IMR-90 (cell line): ENCODE results near the gene FBRS. TPM values are rescaled to one million over a fixed set of nuclear protein-coding genes. Genes with fewer than 3 reads are reported as not detected.
"Not testable (repeated sequence)": the region's sequence is repeated elsewhere in the genome, so short reads cannot be mapped to it uniquely, and the experiment has no call there.

ENCODE experiments used
- ATAC-seq: fragments of 200-7000 bp; cut with Tn5 transposase; 2 replicates; pipeline ENCODE4 v1.9.1; 2020; ENCODE audit warnings: low read depth, mild to moderate bottlenecking, moderate library complexity
- BruUV-seq: library from RNA; stranded (reverse); fragments of 400-500 nt; replicated peaks from 2 replicates; lab custom pipeline; 2021; lab: Mats Ljungman, UMichigan
- CTCF ChIA-PET: fragments of 300-600 bp; formaldehyde crosslinking; extraction: SDS; loops from one replicate; lab custom pipeline; 2021; ENCODE audit warnings: antibody characterized with exemption; lab: Yijun Ruan, JAX
- POLR2A ChIA-PET: fragments of 300-600 bp; sonication (Branson Sonifier 250); formaldehyde crosslinking; loops from one replicate; lab custom pipeline; 2022; ENCODE audit warnings: antibody characterized with exemption; ENCODE audit not compliant: unreplicated experiment; lab: Charles Lee
- DNase-seq: peaks from one replicate; pipeline ENCODE4 v3.0.0; 2013
- H2AFZ ChIP-seq: replicated peaks from 2 replicates; pipeline ENCODE3; 2013; ENCODE audit warnings: low read length, mild to moderate bottlenecking; ENCODE audit not compliant: poor library complexity
- H2AK5ac ChIP-seq: 2 replicates; pipeline ENCODE4 v1.6.1; 2013; ENCODE audit warnings: low read depth, low read length, inconsistent platforms
- H2AK9ac ChIP-seq: replicated peaks from 2 replicates; pipeline ENCODE3; 2013; ENCODE audit warnings: mild to moderate bottlenecking, low read depth, low read length, moderate library complexity; ENCODE audit not compliant: poor library complexity
- H2BK120ac ChIP-seq: 2 replicates; pipeline ENCODE4 v1.6.1; 2013; ENCODE audit warnings: low read depth, low read length, inconsistent platforms
- H2BK15ac ChIP-seq: 3 replicates; pipeline ENCODE4 v1.6.1; 2013; ENCODE audit warnings: low read depth, low read length, inconsistent platforms
- H2BK20ac ChIP-seq: 2 replicates; pipeline ENCODE4 v1.6.1; 2013; ENCODE audit warnings: low read depth, mild to moderate bottlenecking, inconsistent platforms, low read length, moderate library complexity
- H2BK5ac ChIP-seq: 2 replicates; pipeline ENCODE4 v1.6.1; 2013; ENCODE audit warnings: mild to moderate bottlenecking, low read depth, low read length, inconsistent platforms; ENCODE audit not compliant: poor library complexity, severe bottlenecking
- H3K14ac ChIP-seq: replicated peaks from 2 replicates; pipeline ENCODE4 v1.6.1; 2013; ENCODE audit warnings: low read depth, low read length, inconsistent platforms
- H3K18ac ChIP-seq: 2 replicates; pipeline ENCODE4 v1.6.1; 2013; ENCODE audit warnings: low read depth, low read length, control low read depth
- H3K23ac ChIP-seq: 2 replicates; pipeline ENCODE4 v1.6.1; 2013; ENCODE audit warnings: low read depth, low read length, inconsistent platforms
- H3K27ac ChIP-seq: 2 replicates; pipeline ENCODE4 v1.5.1; 2013; ENCODE audit warnings: mild to moderate bottlenecking, control low read depth, low read length; ENCODE audit not compliant: insufficient read depth
- H3K27me3 ChIP-seq: 2 replicates; pipeline ENCODE4 v1.6.1; 2013; ENCODE audit warnings: low read length; ENCODE audit not compliant: control insufficient read depth, insufficient read depth
- H3K36me3 ChIP-seq: 2 replicates; pipeline ENCODE4 v1.6.1; 2013; ENCODE audit warnings: low read length, mixed read lengths; ENCODE audit not compliant: control insufficient read depth, insufficient read depth
- H3K4ac ChIP-seq: 2 replicates; pipeline ENCODE4 v1.6.1; 2013; ENCODE audit warnings: low read depth, low read length, inconsistent platforms
- H3K4me1 ChIP-seq: 2 replicates; pipeline ENCODE4 v1.6.1; 2013; ENCODE audit warnings: low read length, mixed read lengths; ENCODE audit not compliant: control insufficient read depth, insufficient read depth
- H3K4me2 ChIP-seq: 2 replicates; pipeline ENCODE4 v1.6.1; 2013; ENCODE audit warnings: low read depth, mild to moderate bottlenecking, control low read depth, low read length, moderate library complexity
- H3K4me3 ChIP-seq: 2 replicates; pipeline ENCODE4 v1.5.1; 2013; ENCODE audit warnings: low read depth, mild to moderate bottlenecking, control low read depth, low read length, moderate library complexity; ENCODE audit not compliant: insufficient read depth
- H3K56ac ChIP-seq: 2 replicates; pipeline ENCODE4 v1.6.1; 2013; ENCODE audit warnings: low read length, inconsistent platforms; ENCODE audit not compliant: insufficient read depth; ENCODE audit errors: extremely low read depth
- H3K79me1 ChIP-seq, 2 experiments: 2 replicates each; pipeline ENCODE4 v1.6.1; 2013; ENCODE audit warnings: low read length in 2 of 2, inconsistent platforms in 1 of 2, low read depth in 1 of 2
- H3K9ac ChIP-seq: 2 replicates; pipeline ENCODE4 v1.6.1; 2013; ENCODE audit warnings: low read depth, low read length, control low read depth
- H3K9me1 ChIP-seq: 2 replicates; pipeline ENCODE4 v1.6.1; 2013; ENCODE audit warnings: low read length, inconsistent platforms; ENCODE audit not compliant: insufficient read depth
- H3K9me3 ChIP-seq: 2 replicates; pipeline ENCODE4 v1.6.1; 2013; ENCODE audit warnings: low read length; ENCODE audit not compliant: control insufficient read depth, insufficient read depth
- H4K20me1 ChIP-seq: 2 replicates; pipeline ENCODE4 v1.6.1; 2013; ENCODE audit warnings: low read length, inconsistent platforms; ENCODE audit not compliant: insufficient read depth
- H4K5ac ChIP-seq: 2 replicates; pipeline ENCODE4 v1.6.1; 2013; ENCODE audit warnings: mild to moderate bottlenecking, low read depth, low read length, control low read depth
- H4K8ac ChIP-seq, 2 experiments: 2 replicates each; pipeline ENCODE4 v1.6.1; 2013; ENCODE audit warnings: low read depth in 2 of 2, low read length in 2 of 2, control low read depth in 1 of 2, inconsistent platforms in 1 of 2
- H4K91ac ChIP-seq: 2 replicates; pipeline ENCODE4 v1.6.1; 2013; ENCODE audit warnings: low read depth, low read length, inconsistent platforms; ENCODE audit not compliant: insufficient read depth
- BHLHE40 ChIP-seq: fragments of 150-350 bp; IDR thresholded peaks from 2 replicates; pipeline ENCODE4 v1.6.1; 2016; ENCODE audit warnings: mild to moderate bottlenecking, low read depth, low read length
- CTCF ChIP-seq: conservative IDR thresholded peaks from 2 replicates; pipeline ENCODE4 v1.5.1; 2012; ENCODE audit warnings: mild to moderate bottlenecking, low read depth, low read length, improper control_type of control experiment
- MAFK ChIP-seq: IDR thresholded peaks from 2 replicates; pipeline ENCODE4 v1.6.1; 2012; ENCODE audit warnings: low read depth, low read length, improper control_type of control experiment
- MXI1 ChIP-seq: IDR thresholded peaks from 2 replicates; pipeline ENCODE4 v1.6.1; 2012; ENCODE audit warnings: low read depth, mild to moderate bottlenecking, low read length, moderate library complexity, borderline replicate concordance
- NFE2L2 ChIP-seq: fragments of 150-350 bp; IDR thresholded peaks from 2 replicates; pipeline ENCODE4 v1.6.1; 2016; ENCODE audit warnings: low read depth, mild to moderate bottlenecking, low read length
- SMC3 ChIP-seq: fragments of 150-350 bp; IDR thresholded peaks from 2 replicates; pipeline ENCODE4 v1.6.1; 2016; ENCODE audit warnings: low read depth, mild to moderate bottlenecking, antibody characterized with exemption, low read length, moderate library complexity
- USF2 ChIP-seq: fragments of 150-350 bp; IDR thresholded peaks from 2 replicates; pipeline ENCODE4 v1.6.1; 2017; ENCODE audit warnings: mild to moderate bottlenecking, antibody characterized with exemption, low read length, low read depth
- WGBS, 2 experiments: methylation state at CpG; one replicate each; pipeline versions ENCODE4 v1.1.5 to v1.1.7; 2013; ENCODE audit warnings: missing lambda C conversion rate in 2 of 2; ENCODE audit not compliant: insufficient read length in 1 of 2; ENCODE audit errors: extremely low coverage in 2 of 2; 5-methylcytosine and 5-hydroxymethylcytosine counted together
- dilution Hi-C: fragments of 300-500 bp; cut with HindIII; formaldehyde crosslinking; loops from one replicate; pipeline ENCODE4 v1.14.3; 2018; ENCODE audit warnings: low sequenced_read_pairs; ENCODE audit not compliant: unreplicated experiment
- in situ Hi-C: fragments of 300-500 bp; cut with MboI; formaldehyde crosslinking; loops from 3 replicates; pipeline ENCODE4 v1.14.3; 2019; ENCODE audit warnings: low sequenced_read_pairs, inconsistent platforms, mixed read lengths
- intact Hi-C: fragments of 100-400 bp; cut with micrococcal nuclease; formaldehyde crosslinking; loops from 2 replicates; pipeline ENCODE4 v1.10.0; 2022
- polyA plus RNA-seq, 3 experiments: library from polyadenylated mRNA; depleted of rRNA; stranded (reverse); fragments of >200 nt; gene quantifications; 2 replicates each; pipeline ENCODE4 v1.2.3, GENCODE V29; 2012; ENCODE audit warnings: low replicate concordance in 1 of 3
- total RNA-seq: library from RNA; depleted of rRNA; stranded (reverse); fragments of >200 nt; gene quantifications from 2 replicates; pipeline ENCODE4 v1.2.3, GENCODE V29; 2012

Gene FBRS
- total and polyA plus RNA-seq, 2 of the 4 experiments (the other 2 are of a cell fraction), result 2.0 to 22.4 TPM

- Histone ChIP-seq H4K91ac (no peak overlapping the region), H3K23ac (no peak overlapping the region), H3K4me1 (peaks cover 8% of the 10 kb centered on the region), H4K8ac (no peak overlapping the region), H3K56ac (no peak overlapping the region), H3K27ac (no peak overlapping the region), H3K4me2 (no peak overlapping the region), H3K79me1 (peaks cover 17 to 49% of the 10 kb centered on the region in 2 experiments), H2BK5ac (no peak overlapping the region), H2BK15ac (no peak overlapping the region), H3K9ac (no peak overlapping the region), H2BK20ac (no peak overlapping the region), H3K4me3 (no peak overlapping the region), H3K9me3 (no peaks in the 10 kb centered on the region), H3K14ac (no peak overlapping the region), H3K18ac (no peak overlapping the region), H2AK5ac (no peak overlapping the region), H3K4ac (no peak overlapping the region), H3K36me3 (peaks cover 37% of the 10 kb centered on the region), H4K20me1 (peaks cover 18% of the 10 kb centered on the region), H3K9me1 (peaks cover 4% of the 10 kb centered on the region), H2AFZ (no peak overlapping the region), H2BK120ac (no peak overlapping the region), H3K27me3 (no peaks in the 10 kb centered on the region), H2AK9ac (no peak overlapping the region), H4K5ac (no peak overlapping the region)
- dilution Hi-C loops (no loop called here), in situ Hi-C loops (no loop called here), intact Hi-C loops (no loop called here)
- no CpG with 5 or more reads among the region's 5 CpGs for WGBS, 2 experiments
- CTCF ChIA-PET, result no interaction called here
- BruUV-seq, result no TSS peak
- TF ChIP-seq CTCF (no peak), MXI1 (no peak), BHLHE40 (no peak), SMC3 (no peak), MAFK (no peak), NFE2L2 (no peak), USF2 (no peak)
- ATAC-seq (no peak), DNase-seq (no peak)
- POLR2A ChIA-PET, result no interaction called here
These were observed 42.7 kb downstream of the FBRS start for GRCh38 chr16:30700971-30701370.

DNA sequence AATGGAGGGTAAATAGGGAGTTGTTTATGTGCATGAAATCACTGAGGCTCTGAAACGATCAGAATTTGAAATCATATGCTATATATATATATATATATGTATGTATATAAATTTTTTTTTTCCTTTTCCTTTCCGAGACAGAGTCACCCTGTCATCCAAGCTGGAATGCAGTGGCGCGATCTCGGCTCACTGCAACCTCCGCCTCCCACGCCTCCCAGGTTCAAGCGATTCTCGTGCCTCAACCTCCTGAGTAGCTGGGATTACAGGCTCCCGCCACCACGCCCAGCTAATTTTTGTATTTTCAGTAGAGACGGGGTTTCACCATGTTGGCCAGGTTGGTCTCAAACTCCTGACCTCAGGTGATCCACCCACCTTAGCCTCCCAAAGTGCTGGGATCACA, 44.8 kb downstream of the FBRS start:
- H3K27ac ChIP-seq, H4K5ac ChIP-seq, dilution Hi-C loops, ATAC-seq, DNase-seq, H4K91ac ChIP-seq, H3K23ac ChIP-seq, H3K4me1 ChIP-seq, H3K4ac ChIP-seq, H3K9ac ChIP-seq, H3K27me3 ChIP-seq, BruUV-seq, H2AK9ac ChIP-seq, H3K9me1 ChIP-seq, in situ Hi-C loops, CTCF ChIA-PET, H2BK15ac ChIP-seq, H3K4me3 ChIP-seq, H2AFZ ChIP-seq, intact Hi-C loops, H2BK5ac ChIP-seq, H4K8ac ChIP-seq, H3K4me2 ChIP-seq, H2BK20ac ChIP-seq, H2BK120ac ChIP-seq, H2AK5ac ChIP-seq, H3K18ac ChIP-seq, H3K56ac ChIP-seq, H3K14ac ChIP-seq, H3K9me3 ChIP-seq: not testable (repeated sequence)
- Histone ChIP-seq H3K36me3 (peaks cover 52% of the 10 kb centered on the region), H3K79me1 (peaks cover 29 to 46% of the 10 kb centered on the region in 2 experiments), H4K20me1 (peaks cover 18% of the 10 kb centered on the region)
- POLR2A ChIA-PET, result interaction anchor here (0.6 kb wide), 1 partner anchor 13 kb away, joined by 6 read pairs; no protein-coding TSS in a partner anchor
- WGBS, 2 experiments, result 90% methylated on average over 2 of the region's 12 CpGs; no CpG with 5 or more reads in 1 of the 2 experiments
